A172 (cell line): ENCODE results near the gene OXSR1. TPM values are rescaled to one million over a fixed set of nuclear protein-coding genes. Genes with fewer than 3 reads are reported as not detected.
"Not testable (repeated sequence)": the region's sequence is repeated elsewhere in the genome, so short reads cannot be mapped to it uniquely, and the experiment has no call there.

Experiments used
- DNase-seq: peaks from one replicate; pipeline ENCODE4 v3.0.0-alpha.2; 2015; ENCODE audit warnings: low spot score
- total RNA-seq: library from RNA; depleted of rRNA; stranded (reverse); fragments of >200 nt; shearing (Covaris generic); gene quantifications from 2 replicates; pipeline ENCODE4 v1.2.3, GENCODE V29; 2014

The OXSR1 gene
- total RNA-seq, 1 experiment from 2014 or later, result 44.7 TPM

DNA sequence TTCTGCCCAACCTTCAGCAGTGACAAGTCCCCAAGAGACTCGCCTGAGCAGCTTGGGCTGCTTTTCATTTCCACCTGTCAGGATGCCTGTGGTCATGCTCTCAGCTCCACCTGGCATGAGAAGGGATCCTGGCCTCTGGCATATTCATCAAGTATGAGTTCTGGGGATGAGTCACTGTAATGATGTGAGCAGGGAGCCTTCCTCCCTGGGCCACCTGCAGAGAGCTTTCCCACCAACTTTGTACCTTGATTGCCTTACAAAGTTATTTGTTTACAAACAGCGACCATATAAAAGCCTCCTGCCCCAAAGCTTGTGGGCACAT, 23.4 kb upstream of the OXSR1 start:
- peak; percentile 80 for DNase-seq

DNA sequence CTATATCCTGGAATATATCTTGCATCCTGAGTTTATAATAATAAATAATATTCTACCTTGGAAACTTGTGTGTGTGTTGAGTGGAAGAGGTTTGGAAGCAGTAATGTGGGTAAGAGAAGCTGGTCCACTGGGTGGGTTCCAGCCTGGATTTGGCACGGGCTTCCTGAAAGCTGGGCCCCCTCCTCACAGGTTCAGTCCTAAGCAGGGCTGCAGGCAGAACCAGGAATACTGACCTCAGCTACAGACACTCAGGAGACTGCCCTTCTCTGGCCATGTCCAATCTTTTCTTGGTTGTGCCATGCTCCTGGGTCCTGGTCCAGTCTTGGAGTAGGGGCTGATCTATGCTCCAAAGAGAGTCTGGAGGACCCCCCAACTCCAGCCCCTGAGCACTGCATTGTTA, 22.4 kb upstream of the OXSR1 start:
- DNase-seq, result no peak

DNA sequence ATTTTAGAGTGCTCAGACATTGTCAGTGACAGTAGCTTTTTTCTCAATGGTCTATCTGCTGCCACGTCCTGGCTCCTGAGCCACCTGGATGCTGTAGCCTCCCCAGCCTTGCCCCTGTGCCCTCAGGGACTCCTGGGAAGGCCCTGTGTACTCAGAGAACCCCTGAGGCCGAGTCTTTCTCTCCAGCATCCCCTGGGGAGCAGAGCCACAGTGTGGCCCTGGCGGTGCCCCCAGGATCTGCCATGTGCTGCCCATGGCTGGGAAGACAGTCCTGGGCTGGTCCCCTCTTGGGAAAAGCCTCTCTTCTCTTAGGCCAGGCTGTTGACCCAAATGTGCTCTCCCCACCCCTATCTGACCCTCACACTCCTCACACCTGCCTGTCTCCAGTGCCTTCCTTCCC, 21.8 kb upstream of the OXSR1 start:
- DNase-seq, result no peak

DNA sequence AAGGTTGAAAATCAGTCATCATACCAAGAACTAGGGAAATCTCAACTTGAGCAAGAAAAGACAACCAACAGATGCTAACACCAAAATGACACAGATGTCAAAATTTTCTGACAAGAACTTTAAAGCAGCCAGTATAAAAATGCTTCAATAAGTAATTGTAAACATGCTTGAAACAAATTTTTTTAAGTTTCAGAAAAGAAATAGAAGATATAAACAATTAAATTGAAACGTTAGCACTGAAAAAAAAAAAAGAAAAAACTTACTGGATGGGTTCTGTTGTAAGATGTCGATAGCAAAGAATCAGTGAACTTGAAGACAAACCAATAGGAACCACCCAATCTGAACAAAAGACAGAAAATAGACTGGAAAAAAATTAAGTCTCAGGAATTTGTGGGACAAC, 18.8 kb upstream of the OXSR1 start:
- no peak for DNase-seq

DNA sequence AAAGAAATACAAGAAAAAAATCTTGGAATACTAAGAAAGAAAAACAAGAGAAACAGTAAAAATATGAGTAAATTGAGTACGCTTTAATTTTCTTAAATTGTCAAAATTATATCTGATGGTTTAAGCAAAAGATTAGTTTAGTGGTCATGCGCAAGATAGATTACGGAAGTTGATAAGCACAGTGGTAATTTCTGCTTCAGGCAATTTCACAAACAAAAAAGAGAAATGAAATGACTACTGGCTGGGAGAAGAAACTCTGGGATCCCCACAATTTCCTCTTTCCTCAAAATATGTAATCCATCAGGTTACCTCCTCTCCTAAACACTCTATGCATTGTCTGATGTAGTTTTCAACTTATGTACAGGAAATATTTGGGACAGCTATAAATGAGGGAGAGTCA, 17.9 kb upstream of the OXSR1 start:
- DNase-seq, result no peak

DNA sequence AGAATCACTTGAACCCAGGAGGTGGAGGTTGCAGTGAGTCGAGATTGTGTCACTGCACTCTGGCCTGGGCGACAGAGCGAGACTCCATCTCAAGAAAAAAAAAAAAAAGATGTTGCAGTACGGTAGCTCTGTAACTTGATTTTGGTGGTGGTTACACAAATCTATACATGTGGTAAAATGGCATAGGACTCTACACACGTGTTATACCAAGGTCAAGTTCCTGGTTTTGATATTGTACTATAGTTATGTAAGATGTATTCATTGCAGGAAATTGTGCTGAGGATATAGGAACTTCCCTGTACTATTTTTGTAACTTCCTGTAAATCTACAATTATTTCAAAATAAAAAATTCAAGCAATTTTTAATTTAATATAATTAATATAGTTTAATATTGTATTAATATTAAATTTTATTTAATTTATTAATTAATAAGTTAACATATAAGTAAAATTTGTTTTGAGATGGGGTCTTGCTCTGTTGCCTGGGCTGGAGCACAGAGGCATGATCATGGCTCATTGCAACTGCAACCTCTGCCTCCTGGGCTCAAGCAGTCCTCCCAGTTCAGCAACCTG, 16.9 kb upstream of the OXSR1 start:
- DNase-seq, result no peak

DNA sequence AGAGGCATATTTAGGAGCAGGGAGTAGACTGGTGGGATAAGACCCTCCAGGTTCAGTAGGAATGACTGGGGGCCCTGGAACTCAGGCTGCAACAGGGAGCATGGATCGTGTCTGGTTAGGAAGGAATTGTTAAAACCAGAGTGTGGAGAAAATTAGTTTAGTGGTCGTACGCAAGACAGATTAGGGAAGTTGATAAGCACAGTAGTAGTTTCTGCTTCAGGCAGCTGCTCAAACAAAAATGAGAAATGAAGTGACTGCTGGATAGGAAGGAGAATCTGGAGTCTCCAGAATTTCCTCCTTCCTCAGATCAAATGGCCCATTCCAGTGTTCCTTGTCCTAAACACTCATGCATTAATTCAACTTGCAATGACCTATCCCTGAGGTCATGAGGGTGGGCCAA, 15.6 kb upstream of the OXSR1 start:
- no peak for DNase-seq

DNA sequence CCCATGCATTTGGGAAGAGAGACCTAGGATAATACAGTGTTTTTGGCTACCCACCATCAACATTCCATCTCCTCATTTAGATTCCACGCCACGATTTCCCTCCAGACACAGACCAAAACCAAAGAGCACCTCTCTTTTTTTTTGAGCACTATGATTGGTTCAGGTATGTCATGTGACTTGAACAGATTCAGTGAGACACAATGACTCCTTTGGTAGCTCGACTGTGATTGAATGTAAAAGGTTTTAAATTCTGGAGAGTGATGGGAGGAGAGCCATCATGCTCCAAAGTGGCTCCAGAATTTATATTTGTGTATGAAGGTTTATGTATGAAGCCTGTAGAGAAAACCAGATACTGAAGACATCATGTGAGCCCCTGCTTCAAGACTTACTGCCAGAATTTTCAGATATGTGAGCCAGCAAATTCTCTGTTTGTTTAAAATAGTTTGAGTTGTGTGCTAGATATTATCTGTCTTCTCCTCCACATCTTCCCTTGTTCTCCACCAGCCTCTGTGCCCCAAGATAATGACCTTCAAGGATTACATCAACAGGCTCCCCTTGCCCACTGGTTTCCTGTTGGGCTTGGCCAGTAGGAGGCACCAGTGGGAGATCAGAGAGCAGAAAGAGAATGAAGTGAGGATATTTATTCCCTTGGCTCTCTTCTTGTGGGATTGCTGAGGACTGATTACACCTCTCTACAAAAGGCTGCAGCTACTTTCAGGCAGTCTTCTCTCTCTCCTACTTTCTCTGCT, 14.4 kb upstream of the OXSR1 start:
- DNase-seq, result no peak

DNA sequence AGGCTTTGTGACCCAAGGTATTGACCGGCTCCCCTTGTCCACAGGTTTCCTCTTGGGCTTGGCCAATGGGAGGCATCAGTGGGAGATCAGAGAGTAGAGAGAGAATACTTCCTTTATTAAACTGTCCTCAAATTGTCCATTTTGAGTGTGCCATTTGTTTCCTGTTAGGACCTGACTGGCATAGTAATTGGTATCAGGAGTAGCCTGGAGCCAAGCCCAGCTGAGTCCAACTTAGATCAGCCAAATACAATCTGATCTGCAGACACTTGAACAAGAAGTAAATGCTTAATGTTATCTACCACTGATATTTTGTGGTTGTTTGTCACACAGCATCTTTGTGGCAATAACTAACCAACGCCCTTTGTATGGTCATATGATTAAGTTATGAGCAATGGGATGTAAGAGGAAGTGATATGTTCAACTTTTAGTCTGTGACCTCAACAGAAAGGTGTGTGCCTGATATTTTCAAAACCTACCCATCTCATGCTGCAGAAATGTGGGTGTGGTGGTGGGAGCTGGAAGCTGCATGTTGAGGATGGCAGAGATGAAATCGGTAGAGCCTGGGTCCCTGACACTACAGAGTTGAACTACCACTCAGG, 13.6 kb upstream of the OXSR1 start:
- peak; percentile 79 for DNase-seq

DNA sequence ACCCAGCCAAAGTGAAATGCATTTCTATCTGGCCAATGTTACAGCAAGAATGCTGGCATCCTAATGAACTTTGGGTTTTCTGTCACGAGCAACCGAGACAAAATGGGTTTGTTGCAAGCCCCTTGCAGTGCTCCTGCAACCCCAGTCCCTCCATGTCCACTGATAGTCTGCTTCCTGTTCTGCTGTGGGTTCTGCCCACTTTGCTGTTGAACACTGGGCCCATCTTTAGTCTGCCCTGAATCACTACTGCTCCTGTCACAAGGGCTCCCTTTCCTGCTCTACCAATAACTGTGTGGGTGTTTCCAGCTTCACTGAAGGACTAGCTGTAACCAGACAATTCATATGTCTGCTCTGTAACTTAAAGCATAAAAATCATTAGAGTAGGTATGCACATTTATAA, 12.7 kb upstream of the OXSR1 start:
- DNase-seq, result no peak

DNA sequence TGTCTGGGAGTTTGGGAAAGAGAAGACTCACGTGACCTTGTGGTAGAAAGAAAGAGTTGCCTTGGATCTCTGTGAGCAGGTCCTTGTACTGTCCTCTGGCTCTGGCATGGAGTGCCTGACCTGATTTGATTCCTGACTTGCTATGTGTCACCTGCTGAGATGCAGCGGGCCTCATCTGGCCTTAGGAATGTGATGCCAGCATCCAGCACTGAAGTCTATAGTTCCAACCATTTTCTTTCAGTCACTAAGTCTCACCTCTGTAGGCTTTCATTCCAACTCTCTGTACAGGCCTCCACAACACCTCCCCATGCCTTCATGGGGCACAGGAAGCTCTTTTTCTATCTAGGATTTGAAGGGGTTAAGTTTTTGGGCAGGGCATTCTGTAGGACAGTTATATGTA, 12.1 kb upstream of the OXSR1 start:
- DNase-seq, result no peak

DNA sequence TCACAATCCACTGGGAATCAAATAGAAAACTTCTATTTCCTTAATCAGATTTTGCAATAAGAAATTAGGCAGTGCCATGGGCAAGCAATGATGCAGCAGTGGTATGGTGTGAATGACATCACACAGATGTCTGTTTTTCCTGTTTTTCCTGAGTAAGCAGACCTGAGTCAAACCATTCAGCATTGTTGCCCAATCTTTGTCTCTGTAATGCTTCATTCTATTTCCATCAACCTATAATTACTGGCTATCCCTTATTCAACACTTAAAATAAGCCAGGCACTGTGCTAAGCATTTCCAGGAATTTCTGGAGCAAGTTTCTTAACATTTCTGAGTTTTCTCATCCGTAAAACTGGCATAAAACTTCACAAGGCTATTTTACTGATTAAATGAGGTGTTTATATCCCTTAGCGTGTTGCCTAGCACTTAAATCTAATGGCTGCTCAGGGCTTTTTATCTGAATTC, 11.3 kb upstream of the OXSR1 start:
- DNase-seq, result peak; percentile 25

DNA sequence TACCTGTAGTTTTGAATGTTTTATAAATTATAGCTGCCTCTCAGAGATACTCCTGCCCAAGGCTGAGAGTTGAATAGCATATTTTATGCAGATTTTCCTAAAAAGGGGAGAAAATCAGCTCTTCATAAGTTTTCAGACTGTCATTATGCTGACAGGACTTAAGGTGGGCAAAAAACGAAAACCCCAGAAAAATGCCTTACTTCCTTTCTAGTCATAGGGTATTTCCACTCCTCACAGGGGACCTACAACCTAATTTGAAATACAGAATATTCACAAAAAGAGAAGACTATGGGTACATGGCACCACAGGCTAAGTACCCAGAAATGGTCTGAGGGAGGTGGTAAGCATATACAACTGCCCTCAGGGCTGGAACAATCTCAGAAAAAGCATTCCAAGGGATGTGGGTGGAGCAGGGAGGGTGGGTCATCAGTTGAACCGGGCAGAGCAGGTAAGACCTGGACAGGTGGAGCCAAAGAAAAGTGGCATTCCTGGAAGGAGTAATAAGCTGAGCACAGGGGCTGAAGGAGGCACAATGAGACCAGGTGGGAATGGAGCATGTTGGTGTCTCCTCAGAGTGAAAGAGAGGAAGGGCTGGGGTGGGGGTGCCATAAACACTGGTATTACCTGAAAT, 10.6 kb upstream of the OXSR1 start:
- DNase-seq, result no peak

DNA sequence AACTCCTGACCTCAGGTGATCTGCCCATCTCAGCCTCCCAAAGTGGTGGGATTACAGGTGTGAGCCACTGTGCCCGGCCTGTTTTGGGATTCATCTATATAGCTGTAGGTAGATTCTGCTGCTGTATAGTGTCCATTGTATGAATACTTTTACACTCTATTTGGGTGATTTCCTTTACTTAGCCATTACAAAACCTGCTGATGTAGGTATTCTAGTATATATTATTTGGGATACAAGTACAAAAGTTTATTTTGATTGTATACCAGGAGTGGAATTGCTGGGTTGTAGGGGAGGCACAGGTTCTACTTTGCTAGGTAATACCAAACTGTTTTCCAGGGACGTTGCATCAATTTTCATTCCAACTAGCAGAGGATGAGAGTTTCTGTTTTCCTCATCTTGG, 9.5 kb upstream of the OXSR1 start:
- no peak for DNase-seq

DNA sequence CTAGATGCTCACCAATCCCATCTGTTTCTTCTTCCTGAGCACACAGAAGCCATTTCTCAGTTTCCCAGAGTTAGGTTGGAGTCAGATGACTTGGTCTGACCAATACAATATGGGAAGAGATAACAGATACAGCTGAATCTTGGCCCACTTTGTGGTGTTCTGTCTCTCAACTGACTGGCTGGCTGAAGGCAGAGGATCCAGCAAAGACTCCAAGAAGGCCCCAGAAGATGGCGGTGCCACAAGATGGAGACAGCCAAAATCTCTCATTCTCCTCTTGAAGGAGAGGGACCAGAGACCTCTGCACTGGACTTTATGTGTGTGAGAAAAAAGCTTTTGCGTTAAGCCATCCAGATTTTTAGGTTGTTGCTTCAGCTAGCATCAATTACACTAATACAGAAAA, 8.2 kb upstream of the OXSR1 start:
- no peak for DNase-seq

DNA sequence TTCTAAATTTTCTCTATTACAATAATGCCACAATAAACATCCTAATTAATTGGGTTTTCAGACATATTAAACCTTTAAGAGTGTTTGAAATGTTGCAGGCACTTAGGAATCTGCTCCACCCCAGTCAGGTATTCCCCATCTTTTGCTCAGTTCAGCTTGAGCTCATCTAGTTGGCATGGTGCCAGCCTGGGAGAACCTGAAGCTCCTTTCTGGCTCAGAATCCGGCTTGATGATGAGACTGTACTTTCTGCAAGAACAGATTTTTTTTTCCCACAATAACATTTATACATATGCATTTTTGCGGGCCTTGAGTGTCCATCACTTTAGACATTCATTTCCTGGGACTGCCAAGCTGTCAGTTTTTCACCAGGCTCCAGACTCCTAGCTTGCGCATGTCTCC, 7.7 kb upstream of the OXSR1 start:
- DNase-seq, result peak; percentile 54

DNA sequence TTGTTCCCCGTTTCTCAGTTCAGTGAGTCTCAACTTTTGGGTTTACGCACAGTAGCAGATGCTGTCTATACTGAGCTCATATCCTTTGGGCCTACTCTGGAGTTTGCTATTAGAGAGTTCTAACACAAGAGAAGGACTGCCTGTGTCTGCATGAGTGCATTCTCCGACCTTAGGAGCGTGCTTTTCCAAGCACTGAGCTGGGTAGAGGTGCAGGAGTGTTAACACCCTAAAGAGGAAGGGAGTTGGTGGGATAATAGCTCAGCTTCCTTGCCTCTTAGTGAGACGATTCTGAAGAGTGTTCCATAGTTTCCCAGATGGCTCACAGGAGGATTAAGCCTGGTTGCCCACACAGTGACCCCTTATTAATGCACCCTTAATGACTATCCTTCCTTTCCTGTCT, 6.9 kb upstream of the OXSR1 start:
- DNase-seq, result no peak

DNA sequence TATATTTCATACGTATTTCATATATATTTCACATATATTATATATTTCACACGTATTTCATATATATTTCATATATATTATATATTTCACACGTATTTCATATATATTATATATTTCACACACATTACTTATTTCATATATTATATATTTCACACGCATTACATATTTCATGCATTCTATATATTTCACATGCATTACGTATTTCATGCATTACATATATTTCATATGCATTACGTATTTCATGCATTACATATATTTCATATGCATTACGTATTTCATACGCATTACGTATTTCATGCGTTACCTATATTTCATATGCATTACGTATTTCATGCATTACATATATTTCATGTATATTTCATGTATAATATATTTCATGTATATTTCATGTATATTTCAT, 4.6 kb upstream of the OXSR1 start:
- not testable (repeated sequence) for DNase-seq

DNA sequence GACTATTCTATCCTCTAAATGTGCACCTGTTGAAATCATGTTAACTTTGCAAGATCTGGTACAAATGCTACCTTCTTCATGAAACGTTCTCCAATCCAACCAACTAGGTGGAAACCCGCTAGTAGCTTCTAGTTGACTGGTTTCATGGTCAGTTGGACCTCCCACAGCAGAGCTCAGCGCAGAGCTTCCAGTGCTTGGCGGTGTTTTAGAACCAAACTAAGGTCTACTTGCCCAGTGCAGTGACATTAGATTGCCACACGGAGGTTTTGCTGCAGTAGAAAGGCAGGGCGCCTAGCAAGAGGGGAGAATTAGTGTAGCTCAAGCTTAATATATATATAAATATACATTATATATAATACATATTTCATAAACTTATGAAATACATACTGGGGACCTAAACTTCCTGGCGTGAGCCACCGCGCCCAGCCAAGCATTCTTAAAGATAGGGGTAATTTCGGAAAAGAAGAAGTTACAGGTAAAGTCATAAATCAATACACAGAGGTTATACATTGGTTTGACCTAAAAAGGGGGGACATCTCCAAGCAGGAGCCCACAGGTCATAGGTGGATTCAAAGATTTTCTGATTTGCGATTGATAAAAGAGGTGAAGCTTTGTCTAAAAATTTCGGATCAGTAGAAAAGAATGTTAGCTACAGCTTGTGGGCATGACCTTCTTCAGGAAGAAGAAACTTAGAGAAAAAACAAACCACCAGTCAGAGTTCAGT, 2.1 kb upstream of the OXSR1 start:
- no peak for DNase-seq

DNA sequence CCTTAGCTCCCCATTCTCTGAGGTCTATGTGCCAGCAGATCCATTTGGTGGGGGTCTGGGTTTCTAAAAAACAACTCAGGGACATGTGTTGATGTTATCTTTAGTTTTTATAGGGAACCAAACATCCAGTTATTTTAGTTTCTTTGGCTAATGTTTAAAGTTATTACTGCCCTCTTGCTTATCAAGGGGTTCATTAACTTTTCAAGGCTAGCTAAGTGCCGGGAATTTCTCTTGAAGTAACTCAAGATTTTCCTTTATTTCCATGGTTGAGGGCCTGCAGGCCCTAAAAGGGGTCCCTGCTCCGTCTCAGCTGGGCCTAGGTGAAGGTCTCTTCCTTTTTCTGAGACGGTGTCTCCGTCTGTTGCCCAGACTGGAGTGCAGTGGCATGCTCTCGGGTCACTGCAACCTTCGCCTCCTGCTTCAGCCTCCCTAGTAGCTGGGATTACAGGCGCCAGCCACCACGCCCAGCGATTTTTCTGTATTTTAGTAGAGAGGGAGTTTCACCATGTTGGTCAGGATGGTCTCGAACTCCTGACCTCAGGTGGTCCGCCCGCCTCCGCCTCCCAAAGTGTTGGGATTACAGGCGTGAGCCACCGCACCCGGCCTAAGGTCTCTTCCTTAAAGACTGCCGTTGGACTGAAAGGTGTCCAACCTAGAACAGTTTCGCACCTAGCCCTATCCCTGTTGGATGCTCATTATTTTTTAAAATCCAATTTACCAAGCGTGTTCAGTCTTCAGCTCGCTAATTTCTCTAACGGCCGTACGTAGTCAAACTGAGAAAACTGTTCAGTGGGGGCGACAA, 1.3 kb upstream of the OXSR1 start:
- DNase-seq, result no peak

DNA sequence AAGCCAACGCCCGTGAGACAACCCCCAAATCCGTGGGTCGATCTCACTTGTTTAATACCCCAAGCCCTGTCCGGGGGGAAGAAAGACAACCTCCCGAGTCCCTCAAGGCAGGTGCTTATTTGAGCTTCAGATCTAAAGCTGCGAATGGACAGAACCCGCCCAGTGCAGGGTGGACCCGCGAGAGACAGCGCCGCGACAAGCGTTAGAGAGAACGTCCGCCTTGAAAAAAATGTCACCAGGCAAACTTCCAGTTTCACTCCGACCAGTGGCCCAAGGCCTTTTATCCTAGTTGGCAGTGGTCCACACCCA, 740 bp upstream of the OXSR1 start:
- no peak for DNase-seq
